ENCODE measurements around the gene MRPL34. TPM values are rescaled to one million over a fixed set of nuclear protein-coding genes. Genes with fewer than 3 reads are reported as not detected.
A peak's percentile ranks its signal among the peaks of the same experiment; 100 is the strongest.

Gene MRPL34
- total RNA-seq, 4 donors from 2014 or later, result 145 to 369 (median 249) TPM

- Histone ChIP-seq H3K9me3 (no peaks in the 10 kb centered on the region), H3K36me3 (no peaks in the 10 kb centered on the region), H3K27me3 (no peaks in the 10 kb centered on the region), H3K27ac (no peak overlapping the region), H3K4me3 (no peak overlapping the region), H3K4me1 (peaks cover 13 to 17% of the 10 kb centered on the region in 2 donors)
- intact Hi-C loops (cut with DNase I; ENCODE audit: low total_unique reads), result loop anchor here (10.0 kb wide), 1 partner anchor 222 kb away; the partner anchor contains the start of gene COLGALT1
- ATAC-seq (no peak), DNase-seq (no peak)
- TF ChIP-seq, protein P1, sequence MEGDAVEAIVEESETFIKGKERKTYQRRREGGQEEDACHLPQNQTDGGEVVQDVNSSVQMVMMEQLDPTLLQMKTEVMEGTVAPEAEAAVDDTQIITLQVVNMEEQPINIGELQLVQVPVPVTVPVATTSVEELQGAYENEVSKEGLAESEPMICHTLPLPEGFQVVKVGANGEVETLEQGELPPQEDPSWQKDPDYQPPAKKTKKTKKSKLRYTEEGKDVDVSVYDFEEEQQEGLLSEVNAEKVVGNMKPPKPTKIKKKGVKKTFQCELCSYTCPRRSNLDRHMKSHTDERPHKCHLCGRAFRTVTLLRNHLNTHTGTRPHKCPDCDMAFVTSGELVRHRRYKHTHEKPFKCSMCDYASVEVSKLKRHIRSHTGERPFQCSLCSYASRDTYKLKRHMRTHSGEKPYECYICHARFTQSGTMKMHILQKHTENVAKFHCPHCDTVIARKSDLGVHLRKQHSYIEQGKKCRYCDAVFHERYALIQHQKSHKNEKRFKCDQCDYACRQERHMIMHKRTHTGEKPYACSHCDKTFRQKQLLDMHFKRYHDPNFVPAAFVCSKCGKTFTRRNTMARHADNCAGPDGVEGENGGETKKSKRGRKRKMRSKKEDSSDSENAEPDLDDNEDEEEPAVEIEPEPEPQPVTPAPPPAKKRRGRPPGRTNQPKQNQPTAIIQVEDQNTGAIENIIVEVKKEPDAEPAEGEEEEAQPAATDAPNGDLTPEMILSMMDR (IDR thresholded peaks at IDR 0.05 in 4 of 5, conservative IDR thresholded peaks at IDR 0.05 in 1 of 5), result no peak
- TF ChIP-seq POLR2A (IDR thresholded peaks at IDR 0.05), result no peak
- in situ Hi-C loops (cut with MboI; ENCODE audit: low sequenced_read_pairs in 4 of 4), result no loop called here
Measured at GRCh38 chr19:17332360-17332676, 26.6 kb downstream of the MRPL34 start.

GRCh38 chr19:17332677-17333581, 27.3 kb downstream of the MRPL34 start:
- Histone ChIP-seq H3K36me3 (no peaks in the 10 kb centered on the region), H3K9me3 (no peaks in the 10 kb centered on the region), H3K27me3 (no peaks in the 10 kb centered on the region), H3K27ac (no peak overlapping the region), H3K4me3 (no peak overlapping the region), H3K4me1 (peaks cover 17 to 20% of the 10 kb centered on the region in 2 donors)
- in situ Hi-C loops (cut with MboI; ENCODE audit: low sequenced_read_pairs in 4 of 4), result no loop called here
- peak in 1 of 2 donors; percentile 49 for DNase-seq
- intact Hi-C loops (cut with DNase I; ENCODE audit: low total_unique reads), result loop anchor here (10.0 kb wide), 1 partner anchor 222 kb away; the partner anchor contains the start of gene COLGALT1
- TF ChIP-seq, protein P1 (IDR thresholded peaks at IDR 0.05 in 4 of 5, conservative IDR thresholded peaks at IDR 0.05 in 1 of 5), result no peak
- TF ChIP-seq POLR2A (IDR thresholded peaks at IDR 0.05), result no peak
- ATAC-seq, result no peak

DNA sequence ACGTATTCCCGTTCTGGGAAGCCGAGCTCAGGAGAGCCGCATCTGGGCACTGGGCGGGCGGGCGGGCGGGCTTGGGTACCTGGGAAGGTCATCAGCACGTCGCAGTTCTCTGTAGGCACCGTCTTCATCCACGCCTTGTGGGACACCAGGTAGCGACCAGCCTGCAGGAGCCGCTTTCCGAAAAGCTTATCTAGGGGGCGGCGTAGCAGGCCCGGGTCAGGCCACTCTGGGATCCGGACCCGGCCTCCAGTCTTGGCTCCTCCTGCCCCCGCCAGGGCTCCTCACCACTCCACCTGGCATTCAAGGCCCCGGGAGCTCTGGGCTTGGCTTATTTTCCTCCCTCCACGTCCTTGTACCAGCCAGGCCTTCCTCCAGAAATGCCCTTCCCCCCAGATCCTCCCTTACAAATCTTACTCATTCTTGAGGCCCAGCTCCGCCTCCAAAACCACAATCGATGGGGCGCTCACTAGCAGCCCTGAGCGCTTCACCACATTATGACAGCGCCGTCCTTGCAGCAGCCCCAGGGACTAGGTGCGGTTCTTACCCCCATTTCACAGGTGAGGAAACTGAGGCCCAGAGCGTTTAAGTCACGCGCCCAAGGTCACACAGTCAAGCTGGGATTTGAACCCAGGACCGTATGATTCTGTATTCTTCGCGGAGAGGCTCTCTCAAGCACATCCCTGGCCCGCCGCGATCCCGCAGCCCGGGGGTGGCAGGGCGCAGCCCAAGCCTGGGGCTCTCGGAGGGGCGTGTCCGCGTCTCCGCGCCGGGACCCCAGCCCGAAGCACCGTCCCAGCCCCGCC, 28.1 kb downstream of the MRPL34 start:
- H3K27me3 ChIP-seq, result no peaks in the 10 kb centered on the region
- H3K36me3 ChIP-seq, result peaks cover 0 to 2% of the 10 kb centered on the region in 2 donors
- DNase-seq (no peak), ATAC-seq (no peak)
- peaks cover 22 to 24% of the 10 kb centered on the region in 2 donors for H3K4me1 ChIP-seq
- no peaks in the 10 kb centered on the region for H3K9me3 ChIP-seq
- in situ Hi-C loops (cut with MboI; ENCODE audit: low sequenced_read_pairs in 4 of 4), result no loop called here
- H3K27ac ChIP-seq, result peak overlapping the region; percentile 65 to 81 (median 76)
- intact Hi-C loops (cut with DNase I; ENCODE audit: low total_unique reads), result loop anchor here (2.0 to 10.0 kb wide), 2 partner anchors 67 to 221 kb away; partner anchors contain the start of genes BABAM1 and COLGALT1
- H3K4me3 ChIP-seq, result peak overlapping the region; percentile 70 to 89 (median 80)
- TF ChIP-seq, protein P1 (IDR thresholded peaks at IDR 0.05 in 4 of 5, conservative IDR thresholded peaks at IDR 0.05 in 1 of 5), result no peak
- no peak for TF ChIP-seq POLR2A (IDR thresholded peaks at IDR 0.05)

DNA sequence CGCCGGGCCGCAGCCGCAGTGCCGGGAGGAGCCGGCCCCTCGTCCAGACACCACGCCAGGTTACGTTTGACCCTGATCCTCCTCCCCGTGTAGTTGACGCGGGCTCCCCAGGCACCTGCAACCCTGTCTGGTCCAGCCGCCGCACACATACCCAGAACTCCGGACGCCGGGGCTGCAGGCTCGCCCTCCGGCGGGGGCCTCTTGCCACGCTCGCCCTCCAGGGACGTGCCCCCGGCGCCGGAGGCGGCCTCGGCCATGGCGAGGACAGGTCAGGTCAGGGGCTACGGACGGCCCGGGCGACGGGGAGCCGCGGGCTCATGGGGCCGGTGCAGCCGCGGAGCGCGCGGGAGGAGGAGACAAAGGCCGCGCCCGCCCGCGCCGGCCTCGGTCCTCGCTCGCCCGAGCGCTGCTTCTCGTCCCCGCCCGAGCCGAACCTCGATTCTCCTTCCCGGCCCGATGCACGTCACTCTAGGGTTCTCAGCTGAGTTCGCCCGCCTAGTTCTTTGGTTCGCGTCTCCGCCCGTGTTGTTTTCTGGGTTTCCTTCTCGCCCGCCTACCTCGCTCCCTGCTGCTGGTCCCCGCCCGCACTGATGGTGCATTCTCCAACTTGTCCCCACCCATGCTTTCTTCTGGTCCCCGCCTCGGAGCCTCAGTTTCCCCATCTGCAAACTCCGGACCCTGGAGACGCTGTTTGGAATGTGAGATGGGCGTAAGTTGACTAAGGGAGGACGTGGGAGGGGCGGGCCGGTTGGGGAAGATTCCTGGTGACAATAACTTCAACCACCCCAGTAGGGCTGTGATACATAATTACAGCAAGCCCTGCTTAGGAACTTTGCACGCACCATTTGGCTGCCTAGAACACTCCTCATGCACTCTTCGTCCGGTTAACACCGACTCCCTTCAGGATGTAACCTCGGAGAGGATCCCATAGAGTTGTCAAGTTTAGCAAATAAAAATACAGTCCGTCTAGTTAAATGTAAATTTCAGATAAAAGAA, 29.0 kb downstream of the MRPL34 start, which contains the start of gene ANO8:
Gene ANO8, minus strand, starts transcription at position 442 of the 996 bp plus-strand sequence. Its CDS starts 185 bp downstream, at position 257.
- no peaks in the 10 kb centered on the region for H3K27me3 ChIP-seq
- DNase-seq, result peak; percentile 87 to 88
- TF ChIP-seq POLR2A (IDR thresholded peaks at IDR 0.05), result peak in 1 of 2 donors; percentile 59
- TF ChIP-seq, protein P1 (IDR thresholded peaks at IDR 0.05 in 4 of 5, conservative IDR thresholded peaks at IDR 0.05 in 1 of 5), result peak in 1 of 5 experiments; percentile 15
- H3K27ac ChIP-seq, result peak within 1 kb of the TSS; percentile 74 to 93 (median 80)
- peak within 1 kb of the TSS; percentile 70 to 89 (median 80) for H3K4me3 ChIP-seq
- peak; percentile 71 to 75 for ATAC-seq
- intact Hi-C loops (cut with DNase I; ENCODE audit: low total_unique reads), result loop anchor here (2.0 to 10.0 kb wide), 3 partner anchors 68 to 220 kb away; partner anchors contain the start of genes BABAM1, COLGALT1 and PGLS
- H3K9me3 ChIP-seq, result no peaks in the 10 kb centered on the region
- H3K4me1 ChIP-seq, result peaks cover 22 to 24% of the 10 kb centered on the region in 2 donors
- peaks cover 0 to 7% of the 10 kb centered on the region in 2 donors for H3K36me3 ChIP-seq
- in situ Hi-C loops (cut with MboI; ENCODE audit: low sequenced_read_pairs in 4 of 4), result no loop called here
